HG03039 (cell line): ENCODE results near the gene CDIP1.
A peak's percentile ranks its signal among the peaks of the same experiment; 100 is the strongest.
"Not testable (repeated sequence)": the region's sequence is repeated elsewhere in the genome, so short reads cannot be mapped to it uniquely, and the experiment has no call there.

Experiments
- ATAC-seq: cut with Tn5 transposase; IDR thresholded peaks from one replicate; pipeline ENCODE4 v1.9.1; 2021; ENCODE audit warnings: mild to moderate bottlenecking, moderate library complexity; ENCODE audit not compliant: unreplicated experiment

CDIP1 gene

DNA sequence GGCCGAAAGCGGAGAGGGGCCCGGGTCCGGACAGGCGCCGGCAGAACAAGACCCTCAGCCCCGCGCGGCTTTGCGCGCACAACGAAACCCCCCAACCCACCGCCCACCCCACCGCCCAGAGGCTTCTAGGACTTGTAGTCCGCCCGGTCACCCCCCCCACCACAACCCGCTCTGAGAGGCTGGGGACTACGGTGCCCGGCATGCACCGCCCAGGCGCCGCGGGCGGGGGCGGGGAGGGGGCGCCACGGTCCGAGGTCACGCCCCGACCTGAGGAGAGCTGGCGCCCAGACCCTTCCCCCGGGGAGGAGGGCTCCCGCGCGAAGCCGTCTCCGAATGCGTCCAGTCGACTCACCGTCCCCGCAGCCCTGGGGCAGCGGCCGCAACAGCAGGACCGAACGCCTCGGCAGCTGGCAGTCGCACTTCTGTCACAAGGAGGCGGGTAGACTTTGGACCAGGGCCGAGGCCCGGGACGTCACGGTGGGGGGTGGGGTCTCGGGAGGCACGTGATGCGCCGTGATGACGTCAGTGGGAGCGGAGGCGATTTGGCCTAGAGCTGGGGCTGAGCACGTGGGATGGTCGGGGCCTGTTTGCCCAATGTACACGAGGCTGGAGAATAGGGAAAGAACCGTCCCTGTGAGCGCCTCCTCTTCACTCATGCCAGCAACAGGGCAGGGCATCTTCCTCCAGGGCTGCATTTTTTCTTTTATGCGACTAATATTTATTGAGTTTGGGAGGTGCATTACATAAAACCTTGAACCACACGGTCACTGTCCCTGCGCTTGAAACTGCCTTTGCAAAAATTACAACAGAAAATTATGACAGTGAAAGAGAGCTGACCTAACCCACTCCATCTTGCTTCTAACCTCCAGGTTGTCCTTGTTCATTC lies at the start of gene CDIP1:
Gene CDIP1 (minus strand): TSS at position 424 of the 886 bp plus-strand sequence. CDS start 24,643 bp downstream, outside the sequence.
- peak; percentile 74 for ATAC-seq

DNA sequence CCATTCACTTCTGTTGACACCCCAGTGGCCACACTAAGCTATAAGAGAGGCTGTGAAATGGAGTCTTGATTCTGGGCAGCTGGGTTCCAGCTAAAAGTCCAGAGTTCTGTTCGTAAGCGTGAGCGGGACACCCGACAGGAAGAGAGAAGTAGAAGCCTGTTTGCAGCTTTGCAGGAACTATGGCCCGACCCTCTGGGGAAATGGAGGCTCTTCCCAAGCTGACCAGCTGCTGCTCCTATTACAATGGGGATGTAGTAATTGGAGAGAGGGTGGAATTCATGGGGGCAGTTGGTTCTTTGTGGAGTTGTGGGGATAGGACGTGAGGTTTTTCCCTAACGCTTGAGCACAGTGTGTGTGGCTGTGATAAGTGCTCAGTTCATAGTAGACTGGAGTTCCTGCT lies 47.7 kb upstream of the CDIP1 start:
- no peak for ATAC-seq

DNA sequence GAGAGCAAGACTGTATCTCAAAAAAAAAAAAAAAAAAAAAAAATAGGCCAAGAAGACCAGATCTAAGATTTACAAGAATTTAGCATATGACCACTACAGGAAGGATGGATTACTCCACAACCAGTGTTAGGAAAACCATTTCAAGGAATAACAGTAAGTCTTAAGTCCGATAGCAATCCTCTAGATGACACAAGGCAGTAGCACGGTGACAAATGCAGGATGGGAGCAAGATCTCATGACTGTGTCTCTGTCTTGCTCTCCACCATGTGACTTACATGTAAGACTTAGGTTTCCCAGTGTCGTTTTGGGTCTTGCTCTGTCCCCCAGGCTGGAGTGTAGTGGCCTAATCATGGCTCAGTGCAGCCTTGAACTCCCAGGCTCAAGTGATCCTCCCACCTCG lies 45.3 kb upstream of the CDIP1 start:
- no peak for ATAC-seq

DNA sequence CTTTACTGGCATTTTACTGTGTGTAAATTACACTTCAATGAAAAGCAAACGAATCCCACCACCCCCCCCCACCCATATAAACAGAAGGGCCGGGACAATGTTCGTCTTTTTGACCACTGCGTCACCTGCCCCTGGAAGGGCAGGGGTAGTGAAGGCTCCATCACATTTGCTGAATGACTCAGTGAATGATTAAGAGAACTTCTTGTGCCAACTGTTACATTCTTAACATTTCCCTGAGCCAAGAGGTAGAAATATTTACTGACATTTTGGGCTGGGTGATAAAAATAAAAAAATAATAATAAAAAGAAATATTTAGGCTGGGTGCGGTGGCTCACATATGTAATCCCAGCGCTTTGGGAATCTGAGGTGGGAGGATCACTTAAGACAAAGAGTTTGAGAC lies 41.7 kb upstream of the CDIP1 start:
- no peak for ATAC-seq

DNA sequence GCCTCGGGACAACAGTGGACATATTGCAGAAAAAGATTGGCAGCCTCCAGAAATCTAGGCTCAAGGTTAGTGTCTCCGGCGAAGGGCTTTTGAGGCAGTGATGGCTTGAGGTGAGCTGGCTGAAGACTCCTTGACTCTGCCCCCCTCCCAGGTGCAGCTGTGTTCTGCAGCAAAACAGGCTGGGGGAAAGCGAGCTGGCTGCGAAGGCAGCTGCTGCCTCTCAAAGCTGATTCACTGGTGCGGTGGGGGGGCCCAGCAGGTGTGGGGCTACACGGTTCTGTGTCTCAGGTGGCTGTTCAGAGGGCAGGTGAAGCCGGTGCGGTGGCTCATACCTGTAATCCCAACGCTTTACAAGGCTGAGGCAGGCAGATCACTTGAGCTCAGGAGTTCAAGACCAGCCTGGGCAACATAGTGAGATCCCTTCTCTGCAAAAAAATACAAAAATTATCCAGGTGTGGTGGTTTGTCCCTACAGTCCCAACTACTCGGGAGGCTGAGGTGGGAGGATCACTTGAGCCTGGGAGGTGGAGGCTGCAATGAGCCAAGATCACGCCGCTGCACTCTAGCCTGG lies 40.5 kb upstream of the CDIP1 start:
- no peak for ATAC-seq

DNA sequence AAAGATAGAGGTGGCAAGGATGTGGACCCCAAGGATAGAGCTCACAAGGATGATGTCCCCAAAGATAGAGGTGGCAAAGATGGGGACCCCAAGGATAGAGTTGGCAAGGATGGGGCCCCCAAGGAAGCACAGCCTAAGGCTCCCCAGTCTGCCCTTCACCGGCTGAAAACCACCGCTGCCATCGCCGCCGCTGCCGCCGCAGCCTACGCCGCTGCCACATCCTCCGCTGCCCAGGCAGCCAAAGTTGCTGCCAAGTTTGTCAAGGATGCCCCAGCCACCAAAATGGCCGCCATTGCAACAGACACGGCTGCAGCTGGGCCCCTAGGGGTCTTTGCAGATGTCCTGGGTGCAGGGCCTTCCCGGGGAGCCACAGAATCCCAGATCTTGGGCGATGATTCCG lies 37.4 kb upstream of the CDIP1 start:
- no peak for ATAC-seq

DNA sequence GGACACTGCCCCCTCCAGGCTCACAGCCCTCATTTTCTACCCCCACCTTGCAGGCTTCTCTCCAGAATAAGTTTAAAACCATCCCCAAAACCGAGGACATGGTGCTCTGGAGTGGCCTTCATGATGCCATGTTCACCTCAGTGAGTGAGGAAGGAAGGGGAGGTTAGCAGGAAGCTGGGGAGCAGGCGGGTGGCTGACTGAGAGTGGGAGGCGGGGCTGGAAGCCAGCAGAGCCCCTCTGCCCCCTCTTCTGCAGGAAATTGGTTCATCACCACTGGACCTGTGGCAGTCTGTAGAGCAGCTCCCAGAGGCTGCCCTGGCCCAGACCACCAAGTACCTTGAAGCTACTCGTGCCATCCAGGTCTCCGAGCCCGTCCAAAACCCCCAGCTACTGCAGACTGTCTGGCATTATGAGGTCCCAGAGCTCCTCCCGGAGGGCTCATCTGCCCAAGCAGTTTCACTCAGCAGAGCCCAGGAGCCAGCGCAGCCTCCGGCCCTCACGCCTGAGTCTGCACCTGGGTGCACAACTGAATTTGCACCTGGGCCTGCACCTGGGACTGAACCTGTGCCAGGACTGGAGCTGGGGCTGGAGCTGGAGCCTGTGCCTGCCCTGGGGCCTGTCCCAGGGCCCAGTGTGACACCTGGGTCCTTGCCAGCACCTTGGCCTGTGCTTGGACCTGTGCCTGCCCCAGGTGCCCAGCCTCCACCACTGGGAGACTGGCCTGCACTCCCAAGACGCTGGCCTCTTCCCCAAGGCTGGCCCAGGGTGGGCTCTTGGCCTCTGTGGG lies 36.5 kb upstream of the CDIP1 start:
- ATAC-seq = no peak

DNA sequence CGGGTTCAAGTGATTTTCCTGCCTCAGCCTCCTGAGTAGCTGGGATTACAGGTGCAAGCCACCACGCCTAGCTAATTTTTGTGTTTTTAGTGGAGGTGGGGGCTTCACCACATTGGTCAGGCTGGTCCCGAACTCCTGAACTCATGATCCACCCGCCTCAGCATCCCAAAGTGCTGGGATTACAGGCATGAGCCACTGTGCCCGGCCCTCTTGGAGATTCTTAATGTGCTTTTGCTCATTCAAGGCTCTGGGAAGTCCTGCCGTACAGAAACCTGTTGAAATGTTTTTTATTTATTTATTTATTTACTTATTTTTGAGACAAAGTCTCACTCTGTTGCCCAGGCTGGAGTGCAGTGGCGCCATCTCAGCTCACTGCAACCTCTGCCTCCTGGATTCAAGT lies 35.4 kb upstream of the CDIP1 start:
- ATAC-seq = not testable (repeated sequence)

DNA sequence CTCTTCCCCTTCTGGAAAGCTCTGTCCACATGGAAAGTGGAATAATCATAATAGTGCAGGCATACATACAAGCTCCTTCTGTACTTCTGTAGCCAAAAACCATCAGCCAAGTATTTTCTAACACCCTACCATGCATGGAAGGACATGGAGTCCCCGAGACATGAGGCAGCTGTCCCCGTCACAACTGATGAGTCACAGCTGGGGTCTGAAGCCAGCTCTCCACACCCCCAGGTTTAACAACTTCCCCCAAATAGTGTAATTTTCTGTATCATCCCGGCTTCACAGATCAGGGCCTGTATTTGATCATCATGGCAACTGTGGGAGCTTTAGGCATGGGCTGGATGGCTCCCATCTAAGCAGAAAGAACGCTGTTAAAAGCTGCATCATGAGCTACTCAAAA lies 34.1 kb upstream of the CDIP1 start:
- no peak for ATAC-seq

DNA sequence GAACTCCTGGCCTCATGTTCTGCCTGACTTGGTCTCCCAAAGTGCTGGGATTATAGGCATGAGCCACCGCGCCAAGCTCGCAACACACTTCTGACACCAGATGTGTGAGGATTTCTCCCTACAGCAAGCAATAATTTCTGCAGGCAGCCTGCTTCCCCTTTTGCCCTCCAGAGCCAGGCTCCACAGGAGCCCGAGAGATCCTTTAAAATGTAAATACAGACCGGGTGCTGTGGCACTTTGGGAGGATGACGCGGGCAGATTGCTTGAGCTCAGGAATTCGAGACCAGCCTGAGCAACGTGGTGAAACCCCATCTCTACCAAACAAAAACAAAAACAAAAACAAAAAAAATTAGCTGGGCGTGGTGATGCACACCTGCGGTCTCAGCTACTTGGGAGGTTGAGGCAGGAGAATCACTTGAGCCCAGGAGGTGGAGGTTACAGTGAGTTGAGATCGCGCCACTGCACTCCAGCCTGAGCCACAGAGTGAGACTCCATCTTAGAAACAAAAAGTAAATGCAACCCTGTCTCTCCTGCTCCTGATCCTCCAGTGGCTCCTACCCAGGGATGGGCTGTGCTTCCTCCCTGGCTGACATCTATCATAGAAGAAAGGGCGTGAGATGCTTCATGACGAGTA lies 32.2 kb upstream of the CDIP1 start:
- ATAC-seq = no peak

DNA sequence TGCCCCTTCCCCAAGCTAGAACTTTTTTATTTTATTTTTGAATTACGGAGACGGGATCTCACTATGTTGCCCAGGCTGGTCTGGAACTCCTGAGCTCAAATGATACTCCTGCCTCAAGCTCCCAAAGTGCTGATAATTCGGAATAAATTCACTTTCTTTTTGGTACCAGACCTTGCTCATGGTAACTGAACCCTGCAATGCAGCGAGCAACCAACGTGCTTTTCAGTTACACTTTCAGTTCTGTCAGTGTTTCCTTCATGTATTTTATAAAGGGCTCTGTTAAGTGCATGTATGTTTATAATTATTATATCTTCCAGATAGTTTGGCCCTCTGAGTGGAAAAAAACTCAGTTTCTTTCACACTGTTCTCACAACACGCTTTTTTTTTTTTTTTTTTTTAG lies 31.5 kb upstream of the CDIP1 start:
- ATAC-seq = no peak

DNA sequence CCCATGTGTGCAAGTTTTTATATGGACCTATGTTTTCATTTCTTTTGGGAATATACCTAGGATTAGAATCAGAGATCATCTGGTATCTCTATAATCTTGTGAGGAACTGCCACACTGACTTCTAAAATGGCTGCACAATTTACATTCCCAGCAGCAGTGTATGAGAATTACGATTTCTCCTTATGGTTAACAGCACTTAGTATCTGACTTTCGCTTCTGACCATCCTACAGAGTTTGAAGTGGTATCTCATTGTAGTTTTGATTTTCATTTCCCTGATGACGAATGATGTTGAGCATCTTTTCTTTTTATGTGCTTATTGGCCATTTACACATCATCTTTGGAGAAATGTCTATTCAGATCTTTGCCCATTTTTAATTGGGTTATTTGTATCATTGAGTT lies 27.6 kb upstream of the CDIP1 start:
- ATAC-seq = no peak

DNA sequence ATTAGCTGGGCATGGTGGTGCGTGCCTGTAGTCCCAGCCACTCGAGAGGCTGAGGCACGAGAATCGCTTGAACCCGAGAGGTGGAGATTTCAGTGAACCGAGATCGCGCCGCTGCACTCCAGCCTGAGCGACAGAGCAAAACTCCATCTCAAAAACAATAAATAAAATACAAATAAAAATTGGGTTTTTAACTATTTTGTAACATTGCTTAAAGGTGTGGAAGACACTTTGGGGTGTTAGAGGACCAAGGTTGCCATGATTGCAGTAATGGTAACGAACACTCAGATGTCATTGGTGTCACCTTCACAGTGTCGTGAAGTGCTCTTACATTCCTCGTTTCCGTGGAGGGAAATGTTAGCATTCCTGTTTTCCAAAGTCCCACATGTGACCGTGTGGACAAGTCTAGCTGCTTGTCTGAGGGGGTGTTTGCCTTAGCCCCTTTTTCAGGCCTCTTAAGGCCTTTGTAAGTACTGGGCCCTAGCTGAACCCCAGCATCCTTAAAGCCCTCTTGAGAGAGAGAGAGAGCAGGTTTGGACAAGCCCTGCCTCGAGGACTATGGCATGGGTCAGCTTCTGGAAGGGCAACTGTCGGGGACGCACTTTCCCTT lies 26.2 kb upstream of the CDIP1 start:
- no peak for ATAC-seq

DNA sequence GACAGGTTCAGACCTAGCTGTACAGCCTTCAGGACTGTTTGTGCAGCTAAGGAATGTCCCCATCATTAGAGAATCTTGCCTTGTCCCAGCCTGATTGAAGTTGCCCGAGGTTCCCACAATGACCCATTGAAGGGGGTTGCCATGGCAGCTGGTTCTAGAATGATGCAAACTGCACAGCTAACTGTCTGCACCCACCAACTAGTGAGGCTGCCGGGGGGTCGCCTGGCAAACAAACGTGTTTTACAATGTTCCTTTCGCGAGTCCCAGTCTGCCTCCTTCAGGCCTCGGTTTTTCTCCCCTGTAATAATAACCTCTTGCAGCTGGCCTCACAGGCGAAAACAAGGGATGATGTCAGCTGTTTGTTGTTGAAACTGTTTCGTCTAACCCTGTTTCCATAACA lies 23.0 kb upstream of the CDIP1 start:
- no peak for ATAC-seq

DNA sequence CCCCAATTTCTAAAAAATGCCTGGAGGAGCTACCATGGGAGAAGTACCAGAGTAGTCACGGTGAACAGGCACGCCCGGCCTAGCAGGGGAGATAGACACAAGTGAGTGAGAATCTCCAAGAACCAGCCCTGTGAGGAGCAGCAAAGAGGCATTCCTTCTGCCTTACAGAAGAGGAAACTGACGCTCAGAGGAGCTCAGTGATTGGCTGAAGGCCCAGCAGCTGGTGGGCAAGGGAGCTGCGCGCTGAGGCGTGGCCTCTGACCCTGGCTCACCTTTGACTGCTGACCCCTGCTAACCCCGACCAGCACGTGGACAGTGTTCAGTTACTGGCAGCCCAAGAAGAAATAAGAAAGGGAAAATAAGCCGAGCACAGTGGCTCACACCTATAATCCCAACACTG lies 19.4 kb upstream of the CDIP1 start:
- no peak for ATAC-seq

DNA sequence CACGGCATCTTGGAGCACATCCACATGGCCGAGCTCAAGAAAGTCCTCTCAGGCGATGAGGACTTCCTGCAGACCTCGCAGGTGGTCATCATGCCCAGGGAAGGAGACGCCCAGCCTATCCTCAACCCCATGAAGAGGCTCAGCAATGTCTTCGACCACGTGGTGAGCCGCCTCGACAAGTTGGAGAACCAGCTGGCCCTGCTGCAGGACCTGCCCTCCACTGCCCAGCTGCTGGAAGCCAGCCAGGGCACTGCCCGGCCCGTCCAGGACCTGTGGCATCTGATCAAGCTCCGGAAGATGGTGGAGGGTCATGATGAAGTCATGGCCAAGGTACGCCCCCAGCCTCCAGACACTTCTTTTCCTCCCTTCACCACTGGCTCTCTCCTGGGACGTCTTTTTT lies 18.0 kb upstream of the CDIP1 start:
- no peak for ATAC-seq

DNA sequence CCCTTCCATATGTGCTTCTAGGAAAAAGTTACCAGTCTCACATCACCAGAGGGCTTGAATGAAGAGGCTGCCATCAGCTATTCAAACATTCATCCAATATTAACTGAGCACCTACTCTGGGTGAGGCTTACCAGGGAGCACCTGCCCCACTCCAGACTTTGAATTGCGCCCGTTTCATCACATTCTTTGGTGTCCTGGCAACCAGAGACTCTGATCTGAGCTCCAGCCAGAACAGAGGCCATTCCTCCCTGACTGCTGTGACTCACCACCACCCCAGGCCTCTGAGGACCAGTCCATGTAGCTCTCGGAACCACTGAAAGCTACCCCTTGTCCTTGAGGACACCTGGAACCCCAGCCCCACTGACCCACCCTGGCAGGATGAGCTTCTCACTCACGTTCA lies 17.5 kb upstream of the CDIP1 start, which contains the start of gene C16orf96:
Gene C16orf96 (plus strand): TSS at position 229 of the 400 bp plus-strand sequence. CDS start 150 bp downstream, at position 379.
- ATAC-seq = no peak

DNA sequence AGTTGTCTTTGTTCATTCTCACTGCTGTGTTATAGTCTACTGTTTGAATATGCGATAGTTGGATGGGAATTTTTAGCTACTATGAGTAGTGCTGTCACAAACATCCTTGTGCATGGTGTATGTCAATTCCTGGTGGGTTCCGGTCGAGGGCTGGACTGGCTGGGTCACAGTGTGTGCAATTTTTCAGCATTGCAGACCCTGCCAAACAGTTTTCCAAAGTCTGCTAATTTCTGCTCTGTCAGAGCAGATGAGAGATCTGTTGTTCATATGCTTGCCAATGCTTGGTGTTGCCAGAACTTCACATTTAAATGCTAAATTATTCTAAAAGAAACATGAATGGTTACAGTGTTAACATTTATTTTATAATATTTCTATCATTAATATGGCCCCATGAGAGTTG lies 14.0 kb upstream of the CDIP1 start:
- ATAC-seq = no peak

DNA sequence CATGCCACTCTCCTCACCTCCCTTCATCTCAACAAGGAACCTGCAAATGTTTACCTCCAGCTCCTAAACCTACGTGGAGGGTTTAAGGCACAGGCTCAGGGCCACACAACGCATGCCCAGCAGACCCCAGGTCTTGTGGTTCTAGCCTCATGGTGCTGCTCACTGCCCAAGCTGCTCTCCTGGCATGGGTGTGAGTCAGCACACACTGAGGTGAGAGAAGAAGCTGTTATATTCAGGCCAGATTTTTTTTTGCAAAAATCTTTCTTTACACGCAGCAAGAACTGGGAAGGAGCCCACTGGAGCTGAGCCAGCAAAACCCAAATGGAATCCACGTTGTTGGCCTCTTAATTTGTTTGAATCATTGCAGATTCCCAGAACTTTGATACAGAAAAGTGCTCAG lies 12.0 kb upstream of the CDIP1 start:
- no peak for ATAC-seq

DNA sequence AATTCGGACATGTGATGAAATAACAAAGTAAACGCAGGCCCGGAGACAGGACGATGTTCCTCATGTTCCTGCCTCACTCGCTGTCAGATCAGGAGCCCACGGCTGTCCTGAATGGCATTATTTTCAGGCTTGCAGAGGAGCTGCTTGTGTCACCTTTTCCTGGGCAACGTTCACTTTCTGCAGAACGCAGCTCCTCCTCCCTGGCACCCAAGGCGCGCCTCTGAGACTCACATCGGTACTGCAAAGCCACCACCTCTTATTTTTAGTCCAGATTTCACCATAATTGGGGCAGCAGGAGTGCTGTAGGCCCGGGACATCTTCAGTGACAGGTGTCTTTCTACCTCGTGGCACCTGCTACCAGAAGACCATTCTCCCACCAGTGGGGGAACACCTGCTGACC lies 9.6 kb upstream of the CDIP1 start:
- no peak for ATAC-seq

DNA sequence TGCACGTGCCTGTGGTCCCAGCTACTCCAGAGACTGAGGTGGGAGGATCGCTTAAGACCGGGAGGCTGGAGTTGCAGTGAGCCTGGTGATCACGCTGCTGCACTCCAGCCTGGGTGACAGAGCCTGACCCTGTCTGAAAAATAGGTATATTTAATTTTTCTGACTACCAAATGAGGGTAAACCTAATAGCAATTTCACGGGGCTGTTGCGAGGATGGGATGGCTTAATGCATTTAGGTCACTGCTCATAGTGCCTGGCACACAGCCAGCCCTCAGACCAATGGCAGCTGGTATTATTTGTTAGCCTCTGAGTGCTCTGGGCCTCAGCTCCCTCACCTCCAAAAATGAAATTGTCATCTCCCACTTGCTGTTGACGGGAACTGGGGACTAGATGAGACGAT lies 5.9 kb upstream of the CDIP1 start:
- no peak for ATAC-seq
